Stimulated activated CD8-positive, alpha-beta memory T cell treated with anti-CD3 and anti-CD28 coated beads, Interleukin-15, amount 100 ng/mL, for 24 hours (primary cell): ENCODE measurements around the gene TACR1.
"Not testable (repeated sequence)": the region's sequence is repeated elsewhere in the genome, so short reads cannot be mapped to it uniquely, and the experiment has no call there.

Experiments
- DNase-seq: peaks from one replicate; pipeline ENCODE4 v3.0.0-alpha.2; 2020; ENCODE audit warnings: low read depth

TACR1 gene

DNA sequence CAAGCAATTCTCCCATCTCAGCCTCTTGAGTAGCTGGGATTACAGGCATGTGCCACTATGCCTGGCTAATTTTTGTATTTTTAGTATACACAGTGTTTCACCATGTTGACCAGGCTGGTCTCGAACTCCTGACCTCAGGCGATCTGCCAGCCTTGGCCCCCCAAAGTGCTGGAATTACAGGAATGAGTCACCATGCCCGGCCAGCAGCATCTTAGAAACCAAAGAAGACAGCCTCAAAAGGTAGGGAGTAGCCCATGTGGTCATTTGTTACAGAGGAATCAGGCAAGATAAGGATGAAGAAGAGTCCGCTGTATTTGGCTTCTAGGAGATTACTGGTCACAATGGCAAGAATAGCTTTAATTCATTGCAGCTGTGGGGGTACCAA lies 53.1 kb downstream of the TACR1 start:
- not testable (repeated sequence) for DNase-seq

DNA sequence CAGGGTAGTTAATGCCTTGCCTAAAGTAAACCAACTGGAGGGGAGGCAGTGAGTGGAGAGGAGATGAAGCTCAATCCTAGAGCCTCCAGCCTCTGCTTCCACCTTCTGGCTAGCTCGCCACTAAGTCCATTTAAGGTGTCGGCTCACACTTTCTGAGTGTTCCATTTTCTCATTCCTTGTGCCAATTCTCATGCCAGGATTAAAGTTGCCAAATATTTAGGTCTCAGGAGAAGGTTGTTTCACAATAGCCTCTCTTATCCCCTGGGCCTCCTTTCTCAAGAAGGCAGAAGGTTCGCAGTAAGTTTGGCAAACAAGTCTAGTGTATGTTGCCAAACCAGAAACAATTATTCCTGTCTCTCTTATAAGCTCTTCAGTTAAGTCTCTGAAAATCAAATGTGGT lies 57.2 kb downstream of the TACR1 start:
- DNase-seq: no peak

DNA sequence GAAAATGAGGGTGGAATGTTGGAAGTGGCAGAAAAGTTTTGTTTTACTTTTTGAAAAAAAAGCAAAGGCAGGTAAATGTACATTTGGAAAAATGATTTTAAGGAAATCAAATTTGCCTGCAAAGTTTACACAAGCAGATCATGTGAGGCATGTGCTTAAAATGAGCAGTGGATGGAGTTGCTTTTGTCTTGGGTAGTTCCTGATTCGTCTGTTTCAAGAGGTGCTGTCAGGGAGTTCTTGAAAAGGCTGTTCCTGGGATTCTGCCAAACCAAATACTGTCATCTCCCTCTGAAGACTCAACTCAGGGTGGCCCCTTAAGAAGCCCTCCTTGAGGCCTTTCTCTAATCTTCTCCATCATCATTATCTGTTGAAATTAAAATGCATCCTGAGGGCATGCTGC lies 59.0 kb downstream of the TACR1 start:
- no peak for DNase-seq

DNA sequence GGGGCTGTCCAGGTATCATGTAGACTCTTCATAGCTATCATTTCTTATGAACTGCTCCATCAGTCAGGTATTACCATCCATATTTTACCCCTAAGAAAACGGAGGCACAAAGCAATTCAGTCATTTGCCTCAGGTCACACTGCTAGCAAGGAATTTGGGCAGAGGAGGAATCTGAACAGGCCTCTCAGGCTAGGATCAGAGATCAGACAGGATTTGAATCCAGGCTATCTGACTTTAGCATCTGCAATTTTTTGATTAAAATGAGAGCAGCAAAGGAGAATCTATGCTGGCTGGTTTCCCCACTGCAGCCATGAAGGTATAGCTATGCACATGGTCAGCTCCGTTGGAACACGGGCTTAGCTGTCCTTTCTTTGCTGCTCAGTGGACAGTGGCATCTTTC lies 60.1 kb downstream of the TACR1 start:
- DNase-seq: no peak

DNA sequence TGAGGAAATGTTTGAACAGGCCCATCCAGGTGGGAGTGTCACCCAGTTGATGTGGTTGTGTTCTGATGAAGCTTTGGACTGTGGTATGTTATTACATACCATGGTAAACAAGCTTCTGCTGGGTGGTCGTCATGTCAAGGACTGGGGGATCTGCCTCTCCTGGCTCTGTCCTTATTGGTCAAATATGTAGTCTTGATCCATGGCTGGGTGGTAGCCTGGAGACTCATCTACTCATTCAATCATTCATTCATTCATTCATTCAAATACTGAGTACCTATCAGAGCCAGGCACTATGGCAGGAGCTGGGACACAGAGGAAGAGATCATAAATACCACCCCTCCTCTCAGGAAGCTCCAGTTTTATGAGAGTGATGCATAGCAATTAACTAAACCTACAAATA lies 60.8 kb downstream of the TACR1 start:
- no peak for DNase-seq

DNA sequence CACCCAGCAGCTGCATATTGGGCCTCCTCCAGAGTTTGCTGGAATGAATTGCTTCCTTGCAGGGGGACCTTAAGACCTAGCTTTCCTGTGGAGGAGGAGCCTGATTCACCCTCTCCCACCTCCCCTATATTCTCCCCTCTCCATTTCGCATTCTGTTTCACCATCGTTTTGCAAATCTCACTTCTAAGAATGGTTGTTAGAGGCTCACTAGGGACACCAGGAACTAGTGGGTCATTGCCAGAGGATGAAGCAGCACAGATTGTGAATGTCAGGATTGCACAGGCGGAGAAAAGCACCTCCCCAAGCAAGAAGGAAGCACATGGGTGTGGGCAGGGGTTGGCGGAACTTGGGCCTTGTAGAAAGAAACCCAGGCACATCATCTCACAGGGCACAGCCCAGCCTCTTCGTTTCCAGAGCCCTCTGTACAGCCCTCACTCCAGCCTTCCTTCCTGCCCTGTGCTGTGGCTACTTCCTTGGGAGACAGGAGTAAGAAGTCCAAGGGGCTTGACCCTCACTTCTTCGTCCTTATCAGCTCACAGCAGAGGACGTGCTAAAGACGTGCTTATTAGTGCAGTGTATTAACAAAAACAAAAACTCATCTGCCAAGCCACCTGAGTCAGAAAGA lies 63.4 kb downstream of the TACR1 start:
- no peak for DNase-seq

DNA sequence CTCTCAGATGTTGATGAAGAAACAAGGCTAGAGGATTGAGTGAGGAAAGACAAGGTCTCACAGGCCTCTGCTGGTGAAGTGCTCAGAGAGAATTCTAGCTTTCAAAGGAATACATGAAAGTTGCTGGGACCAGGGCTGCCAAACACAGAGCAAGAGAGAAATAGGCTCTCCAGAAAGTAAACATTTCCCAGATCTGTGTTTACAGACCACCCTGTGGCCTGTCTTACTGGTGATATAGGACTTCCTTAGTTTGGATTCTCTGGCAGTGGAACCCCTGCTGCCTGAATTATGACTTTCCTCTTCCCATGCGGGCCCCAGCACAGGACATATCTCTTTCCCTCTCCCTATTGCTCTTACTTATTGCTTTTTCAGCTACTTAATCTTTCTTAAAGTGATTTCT lies 64.5 kb downstream of the TACR1 start:
- no peak for DNase-seq

DNA sequence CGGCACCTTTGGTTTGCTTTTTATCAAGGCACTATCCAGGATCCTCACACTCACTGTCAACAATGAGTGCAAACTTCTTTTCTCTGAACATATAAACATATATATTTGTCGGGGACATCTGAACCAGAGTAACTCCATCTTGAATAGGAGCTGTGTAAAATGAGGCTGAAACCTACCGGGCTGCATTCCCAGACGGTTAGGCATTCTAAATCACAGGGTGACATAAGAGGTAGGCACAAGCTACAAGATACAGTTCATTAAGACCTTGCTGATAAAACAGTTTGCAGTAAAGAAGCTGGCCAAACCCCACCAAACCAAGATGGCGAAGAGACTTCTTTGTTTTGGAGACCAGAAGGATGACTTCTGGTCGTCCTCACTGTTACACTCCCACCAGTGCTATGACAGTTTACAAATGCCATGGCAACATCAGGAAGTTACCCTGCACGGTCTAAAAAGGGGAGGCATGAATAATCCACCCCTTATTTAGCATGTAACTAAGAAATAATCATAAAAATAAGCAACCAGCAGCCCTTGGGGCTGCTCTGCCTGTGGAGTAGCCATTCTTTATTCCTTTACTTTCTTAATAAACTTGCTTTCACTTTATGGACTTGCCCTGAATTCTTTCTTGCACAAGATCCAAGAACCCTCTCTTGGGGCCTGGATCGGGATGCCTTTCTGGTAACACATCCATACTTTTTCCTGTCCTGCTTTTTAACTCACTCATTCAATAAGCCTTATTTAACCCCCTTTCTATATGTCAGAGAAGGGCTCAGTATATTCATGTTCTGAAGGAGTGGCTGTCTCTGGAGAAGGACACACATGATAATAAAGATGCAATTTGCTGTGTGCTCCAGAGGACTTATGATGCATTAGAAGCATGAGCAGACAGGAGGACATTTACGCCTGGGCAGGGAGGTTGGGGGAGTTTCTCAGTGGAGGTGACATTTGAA lies 65.4 kb downstream of the TACR1 start:
- no peak for DNase-seq

DNA sequence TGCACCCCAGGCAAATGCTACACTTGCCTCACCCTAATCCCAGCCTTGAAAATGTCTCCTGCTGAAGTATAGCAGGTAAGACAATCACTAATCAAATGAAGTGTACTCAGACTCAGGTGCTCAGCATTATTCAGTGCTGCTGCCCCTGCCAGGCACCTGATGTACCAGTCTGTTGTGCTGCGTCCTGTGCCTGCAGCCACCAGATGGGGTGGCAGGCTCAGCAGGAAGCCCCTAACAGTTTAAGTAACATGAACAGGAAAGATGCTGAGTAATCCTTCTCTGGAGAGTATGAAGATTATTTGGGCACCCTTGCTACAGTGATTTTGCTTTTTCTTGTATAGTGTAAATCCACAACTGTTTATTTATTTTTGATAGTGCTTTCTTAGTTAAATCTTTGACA lies 69.1 kb downstream of the TACR1 start:
- no peak for DNase-seq

DNA sequence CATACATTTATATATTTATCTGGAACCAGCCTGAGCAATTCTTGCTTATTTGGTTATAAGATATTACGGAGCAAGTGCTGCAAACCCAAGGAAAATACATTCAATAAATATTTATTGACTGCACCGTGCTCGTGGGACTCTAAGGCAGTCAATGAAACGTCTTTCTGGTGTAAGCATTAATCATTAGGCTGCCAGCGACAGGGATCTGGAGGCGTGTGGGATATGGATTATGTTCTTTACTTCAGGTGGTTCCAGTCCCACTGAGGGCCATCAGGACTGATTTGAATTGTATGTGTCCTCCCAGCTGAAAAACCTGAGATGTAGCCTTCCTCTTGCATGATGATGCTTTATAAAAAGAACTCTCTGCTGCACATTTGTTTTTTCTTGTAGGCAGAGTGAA lies 75.4 kb downstream of the TACR1 start:
- no peak for DNase-seq

DNA sequence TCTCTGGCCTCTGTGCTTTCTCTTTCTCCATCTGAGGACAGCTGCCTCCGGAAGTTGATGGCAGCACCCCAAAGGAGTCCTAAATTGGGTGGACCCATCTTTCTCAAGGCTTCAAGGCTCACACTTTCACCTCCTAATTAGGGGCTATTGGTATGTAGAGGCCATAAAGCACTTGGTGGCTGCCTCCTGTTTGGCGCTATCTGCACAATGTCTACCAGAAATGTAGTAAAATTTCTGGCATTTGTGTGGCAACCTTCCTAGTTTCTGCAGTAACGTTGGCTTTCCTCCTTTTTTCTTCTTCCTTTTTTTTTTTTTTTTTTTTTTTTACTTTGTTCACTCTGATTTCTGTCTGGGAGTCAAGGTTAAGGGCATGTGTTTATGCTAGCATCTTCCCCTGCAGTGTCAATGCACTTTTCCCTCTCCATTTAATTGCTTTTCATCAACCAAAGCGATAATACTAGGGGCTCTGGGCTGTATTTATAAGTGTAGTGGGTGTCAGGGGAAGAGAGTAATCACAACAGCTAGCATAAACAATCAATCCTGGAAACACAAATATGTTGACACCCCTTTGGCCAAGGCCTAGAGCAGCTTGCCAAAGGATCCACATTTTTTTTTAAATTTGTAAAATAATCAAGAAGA lies 86.0 kb downstream of the TACR1 start:
- DNase-seq: no peak

DNA sequence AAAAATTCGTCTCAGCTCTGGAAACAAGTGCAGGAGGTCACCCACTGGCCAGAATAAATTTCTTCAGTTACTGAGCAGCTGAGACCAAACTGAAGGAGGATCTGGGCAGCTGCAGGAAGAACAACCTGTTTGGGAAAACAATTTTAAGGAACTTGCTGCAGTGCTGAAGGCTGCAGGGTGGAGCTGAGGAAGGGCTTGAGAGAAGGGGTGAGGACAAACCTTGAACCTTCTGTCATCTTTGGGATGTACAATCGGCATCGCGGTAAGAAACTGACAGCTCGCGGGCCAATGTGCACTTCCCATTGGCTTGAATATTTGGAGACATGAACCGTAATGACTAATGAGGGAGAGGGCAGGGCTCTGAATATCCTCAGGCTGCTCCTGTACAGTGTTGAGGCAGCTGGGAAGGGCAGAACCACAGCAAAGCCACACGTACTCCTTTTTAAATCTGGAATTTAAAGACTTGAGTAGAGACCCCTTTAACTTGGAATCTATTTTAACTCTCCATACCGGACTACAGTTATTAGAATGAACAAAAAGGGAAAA lies 90.3 kb downstream of the TACR1 start:
- DNase-seq: no peak

DNA sequence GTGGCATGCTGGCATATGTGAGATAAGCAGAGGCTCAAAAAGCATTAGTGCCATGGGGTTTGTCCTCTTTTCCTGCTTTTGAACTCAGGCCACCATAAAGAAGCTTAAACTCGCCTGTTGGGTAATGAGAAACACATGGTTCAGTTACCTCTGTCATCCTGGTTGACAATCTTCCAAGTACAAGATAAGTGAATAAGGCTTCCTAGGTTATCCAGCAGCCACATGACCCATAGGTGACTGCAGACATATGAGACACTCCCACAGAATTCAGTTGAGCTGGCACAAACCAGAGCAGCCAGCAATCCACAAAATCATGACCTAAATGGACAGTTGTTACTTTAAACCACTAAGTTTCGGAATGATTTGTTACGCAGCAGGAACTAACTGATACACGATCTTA lies 97.3 kb downstream of the TACR1 start:
- DNase-seq: no peak

DNA sequence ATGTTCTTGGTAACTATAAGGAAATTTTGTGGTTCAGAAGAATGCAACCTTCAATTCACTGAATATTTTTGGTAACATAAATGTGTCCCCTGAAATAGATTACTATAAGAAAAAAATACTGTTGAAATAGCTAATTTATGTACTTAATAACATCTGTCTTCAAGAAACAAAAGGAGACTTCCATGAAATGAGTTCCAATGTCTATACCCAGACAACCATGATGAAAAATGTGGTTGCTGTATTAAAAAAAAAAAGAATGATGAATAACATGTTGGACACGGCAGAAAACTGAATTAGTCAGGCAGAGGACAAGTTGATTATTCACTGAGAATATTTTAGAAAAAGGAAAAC lies 98.5 kb downstream of the TACR1 start:
- no peak for DNase-seq

DNA sequence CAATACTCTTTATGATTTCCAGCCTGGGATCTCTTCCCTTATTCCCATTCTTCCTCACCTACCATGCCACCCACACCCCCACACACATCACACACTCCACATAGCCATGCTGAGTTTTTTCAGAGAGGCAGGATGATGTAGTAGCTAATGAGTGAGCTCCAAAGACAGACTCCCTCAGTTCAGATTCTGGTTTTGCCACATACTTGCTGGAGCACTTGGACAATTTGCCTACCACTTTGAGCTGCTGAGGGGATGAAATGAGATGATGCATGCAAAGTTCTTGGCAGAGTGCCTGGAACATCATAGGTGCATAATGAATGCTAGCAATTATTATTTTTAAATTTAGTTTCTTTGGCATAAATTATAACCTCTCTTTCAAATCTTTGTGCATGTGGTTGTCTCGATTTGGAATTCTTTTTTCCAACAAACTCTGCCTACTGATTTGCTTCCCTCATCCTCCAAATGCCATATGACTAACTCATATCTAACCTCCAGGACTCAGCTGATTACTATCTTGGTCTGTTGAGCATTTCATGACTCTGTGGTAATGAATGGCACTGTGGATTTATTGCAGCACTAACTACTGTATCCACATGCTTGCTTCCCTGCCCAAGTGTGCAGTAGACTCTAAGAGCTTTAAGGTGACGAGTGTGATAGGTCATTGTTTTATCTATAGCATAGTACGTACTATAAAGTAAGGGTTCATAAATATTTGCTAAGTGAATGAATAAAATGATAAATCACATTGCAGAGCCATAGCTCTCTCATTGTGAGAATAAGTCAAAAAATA lies 99.1 kb downstream of the TACR1 start:
- DNase-seq: no peak

DNA sequence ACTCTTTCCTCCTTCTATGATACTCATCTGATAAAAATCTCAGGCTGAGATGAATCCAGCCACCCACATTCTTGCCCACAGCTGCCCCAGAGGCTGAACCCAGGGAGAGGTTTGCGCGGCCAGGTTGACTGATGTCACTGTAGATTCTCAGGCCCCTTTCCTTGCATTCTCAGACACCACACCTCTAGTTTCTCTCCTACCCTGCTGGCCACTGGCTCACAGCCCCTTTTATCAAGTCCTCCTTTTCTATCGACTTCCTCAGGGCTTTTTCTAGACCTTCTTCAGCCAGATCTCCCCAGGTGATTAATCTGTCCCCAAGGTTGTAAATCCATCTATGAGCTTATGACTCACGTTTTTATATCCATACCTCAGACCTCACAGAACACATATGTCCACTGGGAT lies 99.8 kb downstream of the TACR1 start:
- no peak for DNase-seq

DNA sequence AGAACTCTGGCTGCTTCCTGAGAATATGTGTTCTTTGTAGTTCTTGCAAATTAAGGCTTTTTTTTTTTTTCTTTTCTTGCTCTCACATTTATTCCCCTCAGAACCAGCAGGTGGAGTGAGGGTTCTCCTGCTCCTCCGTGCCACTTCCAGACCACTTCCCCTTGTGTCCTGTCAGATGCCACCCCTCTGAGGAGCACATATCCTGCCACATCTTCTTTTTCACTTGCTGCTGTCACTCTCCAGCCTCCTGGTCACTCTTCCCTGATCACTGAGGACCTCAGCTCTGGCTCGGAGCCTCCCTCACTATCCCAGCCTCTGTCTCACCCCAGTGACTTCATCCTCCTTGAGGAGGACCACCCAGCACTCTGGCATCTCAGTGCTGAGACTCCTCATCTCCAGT lies 100.5 kb downstream of the TACR1 start:
- no peak for DNase-seq

DNA sequence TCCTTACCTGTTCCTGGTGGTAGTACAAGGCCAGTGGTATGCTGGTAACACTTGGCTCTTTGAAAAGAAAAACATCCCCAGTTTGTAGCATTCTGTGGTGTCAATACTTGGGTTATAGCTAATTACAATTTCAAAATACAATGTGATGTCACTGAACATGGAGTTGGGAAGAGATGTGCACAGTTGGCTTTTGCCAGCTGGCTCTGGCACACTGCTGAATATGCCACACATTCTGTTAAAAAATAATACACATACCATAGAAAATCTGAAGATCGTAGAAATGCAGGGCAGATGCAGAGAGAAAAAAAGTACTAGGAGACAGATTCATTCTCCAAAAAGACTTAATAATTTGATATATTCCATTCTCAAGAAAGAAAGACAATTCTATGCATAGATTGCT lies 101.5 kb downstream of the TACR1 start:
- DNase-seq: no peak

DNA sequence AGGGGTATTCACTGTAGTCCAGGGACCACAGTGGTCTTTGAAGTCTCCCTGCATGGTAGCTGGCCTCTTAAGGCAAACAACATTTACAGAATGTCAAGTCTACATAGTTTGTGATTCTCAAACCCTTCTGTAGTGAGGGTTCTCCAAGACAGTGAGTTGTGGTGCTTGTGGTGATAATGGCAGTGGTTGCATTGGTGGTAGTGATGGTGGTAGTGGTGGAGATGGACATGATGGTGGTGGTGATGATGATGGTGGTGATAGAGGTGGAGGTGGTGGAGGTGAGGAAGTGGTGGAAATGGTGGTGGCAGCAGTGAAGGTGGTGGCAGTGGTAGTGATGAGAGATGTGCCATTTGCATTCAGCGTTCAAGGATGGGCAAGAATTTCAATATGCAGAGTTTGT lies 104.9 kb downstream of the TACR1 start:
- no peak for DNase-seq

DNA sequence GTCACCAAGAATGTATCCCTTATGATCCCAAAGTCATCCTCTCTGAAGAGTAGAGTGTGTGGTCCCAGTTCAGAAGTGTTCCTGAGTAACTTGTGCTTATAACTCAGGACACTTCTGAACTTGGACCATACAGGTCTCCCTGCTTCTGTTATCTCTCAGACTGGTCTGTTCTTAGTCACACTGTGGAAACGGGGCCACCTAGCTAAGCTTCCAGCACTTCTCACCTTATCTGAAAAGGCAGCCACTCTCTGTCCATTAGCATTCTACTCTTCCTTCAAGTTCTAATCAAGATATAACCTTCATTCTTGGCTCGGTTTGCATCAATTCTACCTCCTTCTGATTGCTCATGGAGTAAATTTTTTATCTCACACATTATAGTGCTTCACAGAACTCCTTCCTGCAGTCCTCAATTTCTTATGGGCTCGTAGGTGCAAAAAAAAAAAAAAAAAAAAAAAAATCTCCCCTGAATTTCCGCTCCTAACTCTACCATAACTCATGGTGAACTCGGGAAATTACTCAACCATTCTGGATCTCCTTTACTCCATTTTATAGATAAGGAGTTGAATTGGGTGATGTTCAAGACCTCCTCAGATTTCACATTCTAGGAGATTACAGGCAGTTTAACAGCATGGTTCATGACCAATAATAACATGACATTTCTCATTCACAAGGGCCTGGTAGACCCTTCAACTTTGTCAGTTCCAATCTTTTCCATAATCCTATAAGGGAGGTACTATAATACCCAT lies 108.4 kb downstream of the TACR1 start:
- no peak for DNase-seq

DNA sequence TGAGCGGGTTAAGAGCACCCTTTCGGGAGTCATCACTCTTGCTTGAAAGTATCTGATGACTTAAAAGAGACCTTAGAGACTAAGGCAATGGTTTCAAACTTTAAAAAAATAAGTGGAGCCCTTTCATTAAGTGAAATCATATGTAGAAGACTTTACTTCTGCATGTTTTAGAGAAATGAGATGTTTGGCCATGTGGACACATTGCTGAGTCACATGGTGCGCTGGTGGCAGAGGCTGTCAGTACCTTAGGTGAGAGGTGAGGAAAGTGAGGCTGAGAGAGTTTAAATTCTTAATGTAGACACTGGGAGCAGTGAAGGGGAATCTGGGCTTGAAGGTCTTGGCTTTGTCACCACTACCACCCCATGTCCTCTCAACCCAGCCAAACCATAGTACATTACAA lies 109.8 kb downstream of the TACR1 start:
- no peak for DNase-seq

DNA sequence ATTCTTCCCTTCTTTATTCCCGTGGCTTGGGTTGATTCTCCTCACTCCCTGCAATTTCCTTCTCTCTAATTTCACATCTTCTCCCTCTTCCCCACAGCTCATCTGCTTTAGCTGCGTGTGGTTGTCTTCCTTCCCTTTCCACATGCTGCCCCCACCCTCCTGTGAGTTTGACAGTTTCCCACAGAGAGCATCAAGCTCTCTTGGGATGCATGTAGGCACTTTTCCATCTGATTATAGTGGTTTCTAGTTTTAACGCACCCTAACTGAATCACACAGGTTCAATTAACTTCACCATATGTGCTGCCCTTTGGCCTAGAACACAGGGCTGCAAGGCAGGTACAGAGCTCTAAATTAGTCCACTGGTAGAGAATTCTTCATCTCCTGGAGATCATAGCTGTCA lies 110.5 kb downstream of the TACR1 start:
- no peak for DNase-seq
